ENCODE data around the gene AP3B1.
"Not testable (repeated sequence)": the region's sequence is repeated elsewhere in the genome, so short reads cannot be mapped to it uniquely, and the experiment has no call there.

The AP3B1 gene

GRCh38 chr5:78133423-78133822 lies 161.1 kb downstream of the AP3B1 start:
- no peak for DNase-seq

GRCh38 chr5:78132507-78132906 lies 162.0 kb downstream of the AP3B1 start:
- DNase-seq, result no peak

- DNase-seq, result peak; percentile 41
Measured at GRCh38 chr5:78129597-78129996, 164.9 kb downstream of the AP3B1 start.

GRCh38 chr5:78127875-78128274 lies 166.6 kb downstream of the AP3B1 start:
- no peak for DNase-seq

GRCh38 chr5:78126536-78126935 lies 168.0 kb downstream of the AP3B1 start:
- DNase-seq, result no peak

GRCh38 chr5:78116167-78116566 lies 178.3 kb downstream of the AP3B1 start:
- no peak for DNase-seq

GRCh38 chr5:78113689-78114264 lies 180.7 kb downstream of the AP3B1 start:
- no peak for DNase-seq

GRCh38 chr5:78112931-78113330 lies 181.6 kb downstream of the AP3B1 start:
- no peak for DNase-seq

- no peak for DNase-seq
Measured at GRCh38 chr5:78109891-78110324, 184.6 kb downstream of the AP3B1 start.

GRCh38 chr5:78108564-78108963 lies 185.9 kb downstream of the AP3B1 start:
- no peak for DNase-seq

GRCh38 chr5:78103232-78103918 lies 191.1 kb downstream of the AP3B1 start:
- DNase-seq, result no peak

- DNase-seq, result no peak
Measured at GRCh38 chr5:78102500-78102899, 192.0 kb downstream of the AP3B1 start.

GRCh38 chr5:78095125-78095524 lies 199.4 kb downstream of the AP3B1 start:
- DNase-seq, result no peak

- DNase-seq, result no peak
Measured at GRCh38 chr5:78090002-78090401, 204.5 kb downstream of the AP3B1 start.

- no peak for DNase-seq
Measured at GRCh38 chr5:78078858-78079257, 215.6 kb downstream of the AP3B1 start.

- DNase-seq, result no peak
Measured at GRCh38 chr5:78077369-78078068, 217.0 kb downstream of the AP3B1 start.

GRCh38 chr5:78076351-78076750 lies 218.1 kb downstream of the AP3B1 start:
- no peak for DNase-seq

- DNase-seq, result no peak
Measured at GRCh38 chr5:78075301-78075700, 219.2 kb downstream of the AP3B1 start.

- DNase-seq, result not testable (repeated sequence)
Measured at GRCh38 chr5:78070691-78071090, 223.8 kb downstream of the AP3B1 start.

- not testable (repeated sequence) for DNase-seq
Measured at GRCh38 chr5:78067581-78067980, 226.9 kb downstream of the AP3B1 start.

- not testable (repeated sequence) for DNase-seq
Measured at GRCh38 chr5:78066722-78067121, 227.8 kb downstream of the AP3B1 start.

GRCh38 chr5:78065663-78066062 lies 228.8 kb downstream of the AP3B1 start:
- DNase-seq, result no peak

- DNase-seq, result no peak
Measured at GRCh38 chr5:78064941-78065472, 229.5 kb downstream of the AP3B1 start.

- no peak for DNase-seq
Measured at GRCh38 chr5:78063495-78063894, 231.0 kb downstream of the AP3B1 start.
